HepG2 (cell line): ENCODE results near the gene KLHDC1. TPM values are rescaled to one million over a fixed set of nuclear protein-coding genes. Genes with fewer than 3 reads are reported as not detected.

ENCODE experiments used
- EED ChIP-seq: sonication (generic); formaldehyde crosslinking; IDR thresholded peaks from 2 replicates; pipeline ENCODE4 v1.5.0; 2020; ENCODE audit warnings: mild to moderate bottlenecking, missing genetic modification reagents
- HIVEP1 ChIP-seq: sonication (generic); formaldehyde crosslinking; IDR thresholded peaks from 2 replicates; pipeline ENCODE4 v1.4.0; 2020; ENCODE audit warnings: mild to moderate bottlenecking, missing genetic modification reagents
- KDM3A ChIP-seq: IDR thresholded peaks from 2 replicates; pipeline ENCODE4 v1.6.1; 2018; ENCODE audit warnings: low read depth, missing compliant biosample characterization
- TBX2 ChIP-seq: sonication (generic); formaldehyde crosslinking; IDR thresholded peaks from 2 replicates; pipeline ENCODE4 v1.5.0; 2020; ENCODE audit warnings: missing genetic modification reagents, mild to moderate bottlenecking, borderline replicate concordance
- ZNF510 ChIP-seq: sonication (generic); formaldehyde crosslinking; IDR thresholded peaks from 2 replicates; pipeline ENCODE4 v1.4.0; 2020; ENCODE audit warnings: low read depth, mild to moderate bottlenecking, missing genetic modification reagents
- ZNF569 ChIP-seq: sonication (generic); formaldehyde crosslinking; IDR thresholded peaks from 2 replicates; pipeline ENCODE4 v1.5.0; 2020; ENCODE audit warnings: mild to moderate bottlenecking, missing genetic modification reagents, moderate library complexity, borderline replicate concordance
- polyA plus RNA-seq, 8 experiments: library from polyadenylated mRNA; depleted of rRNA in 3 of 8; stranded (reverse) in 7 of 8; unstranded in 1 of 8; fragments of >200 nt; fragmentation: Illumina TruSeq in 4 of 8; extraction: Trizol in 4 of 8; gene quantifications; 2 replicates each; pipeline versions ENCODE4 v1.2.1 to v1.2.3, GENCODE V29; 2011 to 2016; ENCODE audit warnings: low read depth in 4 of 8, missing spikeins in 1 of 8, mixed read lengths in 1 of 8; ENCODE audit not compliant: insufficient read depth in 1 of 8
- total RNA-seq, 5 experiments: library from RNA; depleted of rRNA; stranded (reverse); fragments of >200 nt; fragmentation: Illumina TruSeq; extraction: Trizol; gene quantifications; 2 replicates each; pipeline ENCODE4 v1.2.3, GENCODE V29; 2016; ENCODE audit warnings: low read depth in 1 of 5
- TF ChIP-seq, protein P1 (sequence below), 2 experiments: fragments of 450-650 bp in 1 of 2; sonication (generic) in 1 of 2; formaldehyde crosslinking in 1 of 2; IDR thresholded peaks; 2 replicates each; pipeline versions ENCODE4 v1.6.1 to v1.8.0; 2016 to 2022; ENCODE audit warnings: antibody characterized with exemption in 1 of 2, mild to moderate bottlenecking in 1 of 2, missing genetic modification reagents in 1 of 2
- TF ChIP-seq, protein P2 (sequence below): sonication (generic); formaldehyde crosslinking; IDR thresholded peaks from 2 replicates; pipeline ENCODE4 v1.4.0; 2020; ENCODE audit warnings: missing genetic modification reagents
- TF ChIP-seq, protein P3 (sequence below): sonication (generic); formaldehyde crosslinking; IDR thresholded peaks from 2 replicates; pipeline ENCODE4 v1.5.0; 2020; ENCODE audit warnings: mild to moderate bottlenecking, missing genetic modification reagents
- TF ChIP-seq, protein P4 (sequence below): sonication (generic); formaldehyde crosslinking; IDR thresholded peaks from 2 replicates; pipeline ENCODE4 v1.5.1; 2020; ENCODE audit warnings: mild to moderate bottlenecking, moderate library complexity, missing genetic modification reagents
- TF ChIP-seq, protein P5 (sequence below): fragments of 450-650 bp; IDR thresholded peaks from 2 replicates; pipeline ENCODE4 v1.6.1; 2017

The KLHDC1 gene
- total and polyA plus RNA-seq, 2 of the 13 experiments (the other 11 are each of a cell fraction or from before 2014, with no cell fraction given) = 0.11 TPM; not detected in 1

DNA sequence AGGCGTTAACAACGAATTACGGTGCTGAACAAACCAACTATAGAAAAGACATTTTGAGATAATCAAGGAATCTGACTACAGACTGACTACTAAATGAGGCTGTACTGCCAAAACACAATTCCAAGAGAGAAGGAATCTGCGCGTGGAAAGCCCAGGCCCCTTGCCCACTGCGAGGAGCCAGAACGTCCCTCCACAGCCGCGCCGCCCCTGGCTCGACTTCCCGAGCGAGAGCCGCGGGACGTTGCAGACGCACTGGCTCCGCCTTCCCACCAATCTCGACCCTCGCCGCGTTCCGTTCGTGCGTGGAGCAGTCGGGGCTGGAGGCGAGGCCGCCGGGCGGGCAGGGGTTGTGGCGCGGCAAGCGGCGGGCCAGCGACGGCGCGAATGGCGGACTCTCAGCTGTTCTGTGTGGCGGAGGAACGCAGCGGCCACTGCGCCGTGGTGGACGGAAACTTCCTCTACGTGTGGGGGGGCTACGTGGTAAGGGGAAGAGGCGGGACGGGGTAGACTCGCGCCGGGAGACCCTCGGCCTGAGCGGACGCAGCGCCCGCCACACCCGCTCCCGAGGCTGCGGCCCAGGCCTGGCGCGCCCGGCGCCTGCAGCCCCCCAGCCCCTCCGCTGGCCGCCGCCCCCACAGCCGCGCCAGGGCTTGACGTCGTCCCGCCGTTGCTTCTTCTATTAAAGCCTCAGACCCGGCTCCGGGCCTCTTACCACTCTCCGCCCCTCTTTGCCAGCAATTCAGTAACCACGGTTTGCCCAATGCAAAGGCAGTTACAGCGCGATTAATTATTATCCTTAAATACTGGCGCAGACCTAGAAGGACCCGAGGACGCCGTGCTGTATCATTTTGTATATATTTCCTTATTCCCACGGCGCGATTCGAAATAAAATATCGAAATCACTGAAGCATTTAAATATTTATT is at the start of gene KLHDC1 (continued):
- TF ChIP-seq, protein P1, sequence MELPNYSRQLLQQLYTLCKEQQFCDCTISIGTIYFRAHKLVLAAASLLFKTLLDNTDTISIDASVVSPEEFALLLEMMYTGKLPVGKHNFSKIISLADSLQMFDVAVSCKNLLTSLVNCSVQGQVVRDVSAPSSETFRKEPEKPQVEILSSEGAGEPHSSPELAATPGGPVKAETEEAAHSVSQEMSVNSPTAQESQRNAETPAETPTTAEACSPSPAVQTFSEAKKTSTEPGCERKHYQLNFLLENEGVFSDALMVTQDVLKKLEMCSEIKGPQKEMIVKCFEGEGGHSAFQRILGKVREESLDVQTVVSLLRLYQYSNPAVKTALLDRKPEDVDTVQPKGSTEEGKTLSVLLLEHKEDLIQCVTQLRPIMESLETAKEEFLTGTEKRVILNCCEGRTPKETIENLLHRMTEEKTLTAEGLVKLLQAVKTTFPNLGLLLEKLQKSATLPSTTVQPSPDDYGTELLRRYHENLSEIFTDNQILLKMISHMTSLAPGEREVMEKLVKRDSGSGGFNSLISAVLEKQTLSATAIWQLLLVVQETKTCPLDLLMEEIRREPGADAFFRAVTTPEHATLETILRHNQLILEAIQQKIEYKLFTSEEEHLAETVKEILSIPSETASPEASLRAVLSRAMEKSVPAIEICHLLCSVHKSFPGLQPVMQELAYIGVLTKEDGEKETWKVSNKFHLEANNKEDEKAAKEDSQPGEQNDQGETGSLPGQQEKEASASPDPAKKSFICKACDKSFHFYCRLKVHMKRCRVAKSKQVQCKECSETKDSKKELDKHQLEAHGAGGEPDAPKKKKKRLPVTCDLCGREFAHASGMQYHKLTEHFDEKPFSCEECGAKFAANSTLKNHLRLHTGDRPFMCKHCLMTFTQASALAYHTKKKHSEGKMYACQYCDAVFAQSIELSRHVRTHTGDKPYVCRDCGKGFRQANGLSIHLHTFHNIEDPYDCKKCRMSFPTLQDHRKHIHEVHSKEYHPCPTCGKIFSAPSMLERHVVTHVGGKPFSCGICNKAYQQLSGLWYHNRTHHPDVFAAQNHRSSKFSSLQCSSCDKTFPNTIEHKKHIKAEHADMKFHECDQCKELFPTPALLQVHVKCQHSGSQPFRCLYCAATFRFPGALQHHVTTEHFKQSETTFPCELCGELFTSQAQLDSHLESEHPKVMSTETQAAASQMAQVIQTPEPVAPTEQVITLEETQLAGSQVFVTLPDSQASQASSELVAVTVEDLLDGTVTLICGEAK (IDR thresholded peaks at IDR 0.05) = no peak
- TF ChIP-seq, protein P1 (CRISPR knock-in tag; IDR thresholded peaks at IDR 0.05) = peak; percentile 85
- TF ChIP-seq TBX2 (CRISPR knock-in tag) (peak; percentile 81; the same call in 1 of the 2 replicates), EED (CRISPR knock-in tag) (0 out of 2 replicates have a peak, but pooled peaks have one; percentile 84), HIVEP1 (CRISPR knock-in tag) (peak; percentile 76), ZNF510 (CRISPR knock-in tag) (no peak), KDM3A (CRISPR knock-in tag) (peak; percentile 89), ZNF569 (CRISPR knock-in tag) (no peak)
- TF ChIP-seq, protein P2, sequence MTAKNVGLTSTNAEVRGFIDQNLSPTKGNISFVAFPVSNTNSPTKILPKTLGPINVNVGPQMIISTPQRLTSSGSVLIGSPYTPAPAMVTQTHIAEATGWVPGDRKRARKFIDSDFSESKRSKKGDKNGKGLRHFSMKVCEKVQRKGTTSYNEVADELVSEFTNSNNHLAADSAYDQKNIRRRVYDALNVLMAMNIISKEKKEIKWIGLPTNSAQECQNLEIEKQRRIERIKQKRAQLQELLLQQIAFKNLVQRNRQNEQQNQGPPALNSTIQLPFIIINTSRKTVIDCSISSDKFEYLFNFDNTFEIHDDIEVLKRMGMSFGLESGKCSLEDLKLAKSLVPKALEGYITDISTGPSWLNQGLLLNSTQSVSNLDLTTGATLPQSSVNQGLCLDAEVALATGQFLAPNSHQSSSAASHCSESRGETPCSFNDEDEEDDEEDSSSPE (CRISPR knock-in tag) = peak; percentile 47
- TF ChIP-seq, protein P3, sequence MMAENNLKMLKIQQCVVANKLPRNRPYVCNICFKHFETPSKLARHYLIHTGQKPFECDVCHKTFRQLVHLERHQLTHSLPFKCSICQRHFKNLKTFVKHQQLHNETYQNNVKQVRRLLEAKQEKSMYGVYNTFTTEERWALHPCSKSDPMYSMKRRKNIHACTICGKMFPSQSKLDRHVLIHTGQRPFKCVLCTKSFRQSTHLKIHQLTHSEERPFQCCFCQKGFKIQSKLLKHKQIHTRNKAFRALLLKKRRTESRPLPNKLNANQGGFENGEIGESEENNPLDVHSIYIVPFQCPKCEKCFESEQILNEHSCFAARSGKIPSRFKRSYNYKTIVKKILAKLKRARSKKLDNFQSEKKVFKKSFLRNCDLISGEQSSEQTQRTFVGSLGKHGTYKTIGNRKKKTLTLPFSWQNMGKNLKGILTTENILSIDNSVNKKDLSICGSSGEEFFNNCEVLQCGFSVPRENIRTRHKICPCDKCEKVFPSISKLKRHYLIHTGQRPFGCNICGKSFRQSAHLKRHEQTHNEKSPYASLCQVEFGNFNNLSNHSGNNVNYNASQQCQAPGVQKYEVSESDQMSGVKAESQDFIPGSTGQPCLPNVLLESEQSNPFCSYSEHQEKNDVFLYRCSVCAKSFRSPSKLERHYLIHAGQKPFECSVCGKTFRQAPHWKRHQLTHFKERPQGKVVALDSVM = peak; percentile 26; the same call in 1 of the 2 replicates
- TF ChIP-seq, protein P4, sequence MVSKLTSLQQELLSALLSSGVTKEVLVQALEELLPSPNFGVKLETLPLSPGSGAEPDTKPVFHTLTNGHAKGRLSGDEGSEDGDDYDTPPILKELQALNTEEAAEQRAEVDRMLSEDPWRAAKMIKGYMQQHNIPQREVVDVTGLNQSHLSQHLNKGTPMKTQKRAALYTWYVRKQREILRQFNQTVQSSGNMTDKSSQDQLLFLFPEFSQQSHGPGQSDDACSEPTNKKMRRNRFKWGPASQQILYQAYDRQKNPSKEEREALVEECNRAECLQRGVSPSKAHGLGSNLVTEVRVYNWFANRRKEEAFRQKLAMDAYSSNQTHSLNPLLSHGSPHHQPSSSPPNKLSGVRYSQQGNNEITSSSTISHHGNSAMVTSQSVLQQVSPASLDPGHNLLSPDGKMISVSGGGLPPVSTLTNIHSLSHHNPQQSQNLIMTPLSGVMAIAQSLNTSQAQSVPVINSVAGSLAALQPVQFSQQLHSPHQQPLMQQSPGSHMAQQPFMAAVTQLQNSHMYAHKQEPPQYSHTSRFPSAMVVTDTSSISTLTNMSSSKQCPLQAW (CRISPR knock-in tag) = peak; percentile 39; the same call in 1 of the 2 replicates
- TF ChIP-seq, protein P5, sequence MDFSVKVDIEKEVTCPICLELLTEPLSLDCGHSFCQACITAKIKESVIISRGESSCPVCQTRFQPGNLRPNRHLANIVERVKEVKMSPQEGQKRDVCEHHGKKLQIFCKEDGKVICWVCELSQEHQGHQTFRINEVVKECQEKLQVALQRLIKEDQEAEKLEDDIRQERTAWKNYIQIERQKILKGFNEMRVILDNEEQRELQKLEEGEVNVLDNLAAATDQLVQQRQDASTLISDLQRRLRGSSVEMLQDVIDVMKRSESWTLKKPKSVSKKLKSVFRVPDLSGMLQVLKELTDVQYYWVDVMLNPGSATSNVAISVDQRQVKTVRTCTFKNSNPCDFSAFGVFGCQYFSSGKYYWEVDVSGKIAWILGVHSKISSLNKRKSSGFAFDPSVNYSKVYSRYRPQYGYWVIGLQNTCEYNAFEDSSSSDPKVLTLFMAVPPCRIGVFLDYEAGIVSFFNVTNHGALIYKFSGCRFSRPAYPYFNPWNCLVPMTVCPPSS = no peak
